Psoas muscle (tissue), 8 donors: Measurements from ENCODE around the gene CBFA2T3. TPM values are rescaled to one million over a fixed set of nuclear protein-coding genes. Genes with fewer than 3 reads are reported as not detected.

ENCODE experiments used
- ATAC-seq, 4 donors: fragments of 200-7000 bp; cut with Tn5 transposase; one replicate each; pipeline ENCODE4 v1.9.1; 2020; ENCODE audit warnings: moderate library complexity in 3 of 4, mild to moderate bottlenecking in 2 of 4
- DNase-seq, 2 donors: peaks; one replicate each; pipeline ENCODE4 v3.0.0-alpha.2; 2020
- H3K27ac ChIP-seq: fragments of 200-600 bp; one replicate; pipeline ENCODE4 v1.8.0; 2022
- H3K27me3 ChIP-seq, 3 donors: fragments of 200-600 bp in 1 of 3; one replicate each; pipeline versions ENCODE4 v1.6.1 to v1.8.0; 2013 to 2022; ENCODE audit warnings: low read length in 2 of 3, mild to moderate bottlenecking in 2 of 3, moderate library complexity in 1 of 3; ENCODE audit not compliant: insufficient read depth in 3 of 3
- H3K36me3 ChIP-seq, 2 donors: fragments of 200-600 bp in 1 of 2; one replicate each; pipeline versions ENCODE4 v1.6.1 to v1.8.0; 2013 to 2022; ENCODE audit warnings: low read depth in 1 of 2, mild to moderate bottlenecking in 1 of 2, moderate library complexity in 1 of 2; ENCODE audit not compliant: insufficient read depth in 1 of 2
- H3K4me1 ChIP-seq: fragments of 200-600 bp; one replicate; pipeline ENCODE4 v1.8.0; 2022
- H3K4me3 ChIP-seq: fragments of 200-600 bp; one replicate; pipeline ENCODE4 v1.8.0; 2022; ENCODE audit warnings: mild to moderate bottlenecking
- H3K9me3 ChIP-seq: fragments of 200-600 bp; one replicate; pipeline ENCODE4 v1.8.0; 2022
- CTCF ChIP-seq: fragments of 200-600 bp; IDR thresholded peaks from one replicate; pipeline ENCODE4 v1.8.0; 2022; ENCODE audit warnings: antibody characterized with exemption
- WGBS, 3 donors: extraction: QIAGEN DNeasy Blood & Tissue Kit; methylation state at CpG; one replicate each; pipeline versions ENCODE4 v1.1.6 to v1.1.7; 2013; 5-methylcytosine and 5-hydroxymethylcytosine counted together
- intact Hi-C, 2 donors: fragments of 100-400 bp; cut with DNase I; formaldehyde crosslinking; loops; one replicate each; pipeline versions ENCODE4 v1.11.0 to v1.14.2; 2022
- polyA plus RNA-seq, 3 donors: library from polyadenylated mRNA; stranded (reverse); fragments of 200-250 nt; gene quantifications; one replicate each; pipeline ENCODE4 v1.2.3, GENCODE V29; 2013
- total RNA-seq, 4 donors: library from RNA; stranded (reverse); fragmentation: NEBNext Ultra II Directional in 2 of 4; extraction: Animal tissue kit (Norgen Biotek cat#: 25700) in 2 of 4; gene quantifications; one replicate each; pipeline versions ENCODE4 v1.2.1 to v1.2.4, GENCODE V29; 2021 to 2023
- donor health status: healthy with polysubstance abuse.
- donor health status: DM: no; HTN: no; CAD: no; lungs with moderate emphysema.
- donor health status: Bipolar disorder and iron deficiency.
- donor health status: healthy.
- donor health status: DM: yes; HTN: yes; CAD: no.
- donor health status: DM: no; HTN: no; CAD: no.
- donor health status: DM: no; HTN: no; CAD: no.
- donor health status: DM: yes; HTN: yes; CAD: no.

Gene CBFA2T3
- total and polyA plus RNA-seq, 7 donors, result 2.6 to 15.0 (median 6.0) TPM

- ATAC-seq, result no peak
- WGBS, 3 donors, result 63 to 79% (median 73%) methylated on average over 18 to 21 of the region's 21 CpGs
Observed at GRCh38 chr16:88904676-88905365, 72.2 kb downstream of the CBFA2T3 start.

GRCh38 chr16:88903267-88903666 lies 73.7 kb downstream of the CBFA2T3 start:
- Histone ChIP-seq H3K4me1 (peaks cover 24% of the 10 kb centered on the region), H3K9me3 (no peaks in the 10 kb centered on the region), H3K36me3 (no peaks in the 10 kb centered on the region), H3K27me3 (no peaks in the 10 kb centered on the region), H3K4me3 (peak overlapping the region; percentile 22), H3K27ac (peak overlapping the region; percentile 81)
- ATAC-seq (peak; percentile 89 to 95 (median 93)), DNase-seq (peak; percentile 60 to 88)
- TF ChIP-seq CTCF, result peak; percentile 6
- WGBS, 3 donors, result 18 to 50% (median 25%) methylated on average over 7 to 14 of the region's 14 CpGs
- intact Hi-C loops, result loop anchor here in 1 of 2 donors (1.0 to 5.0 kb wide), 2 partner anchors 20 to 46 kb away; partner anchors contain the start of genes GALNS and TRAPPC2L

More at GRCh38 chr16:88904676-88905365, 72.2 kb downstream of the CBFA2T3 start:
- peak overlapping the region; percentile 16 for H3K27ac ChIP-seq
- no peak for DNase-seq
- TF ChIP-seq CTCF, result no peak
- peaks cover 24% of the 10 kb centered on the region for H3K4me1 ChIP-seq
- no peak overlapping the region for H3K4me3 ChIP-seq
- intact Hi-C loops, result loop anchor here in 1 of 2 donors (5.0 kb wide), 1 partner anchor 48 kb away; the partner anchor contains the start of genes GALNS and TRAPPC2L
- no peaks in the 10 kb centered on the region for H3K27me3 ChIP-seq
- H3K9me3 ChIP-seq, result no peaks in the 10 kb centered on the region
- no peaks in the 10 kb centered on the region for H3K36me3 ChIP-seq

GRCh38 chr16:88902744-88903143 lies 74.3 kb downstream of the CBFA2T3 start:
- Histone ChIP-seq H3K9me3 (no peaks in the 10 kb centered on the region), H3K4me3 (peak overlapping the region; percentile 22), H3K27ac (peak overlapping the region; percentile 81), H3K27me3 (no peaks in the 10 kb centered on the region), H3K36me3 (no peaks in the 10 kb centered on the region), H3K4me1 (peaks cover 25% of the 10 kb centered on the region)
- DNase-seq, result no peak
- 72 to 81% (median 74%) methylated on average over 16 of the region's 16 CpGs for WGBS, 3 donors
- no peak for TF ChIP-seq CTCF
- peak in 1 of 4 donors; percentile 6 for ATAC-seq
- intact Hi-C loops, result loop anchor here in 1 of 2 donors (1.0 to 5.0 kb wide), 2 partner anchors 19 to 45 kb away; partner anchors contain the start of genes GALNS and TRAPPC2L

GRCh38 chr16:88901718-88902337 lies 75.2 kb downstream of the CBFA2T3 start:
- intact Hi-C loops, result loop anchor here in 1 of 2 donors (5.0 kb wide), 1 partner anchor 45 kb away; the partner anchor contains the start of genes GALNS and TRAPPC2L
- no peak overlapping the region for H3K27ac ChIP-seq
- H3K27me3 ChIP-seq, result no peaks in the 10 kb centered on the region
- no peaks in the 10 kb centered on the region for H3K36me3 ChIP-seq
- H3K9me3 ChIP-seq, result no peaks in the 10 kb centered on the region
- peaks cover 34% of the 10 kb centered on the region for H3K4me1 ChIP-seq
- no peak overlapping the region for H3K4me3 ChIP-seq
- WGBS, 3 donors, result 87 to 92% (median 90%) methylated on average over 26 of the region's 26 CpGs
- DNase-seq (no peak), ATAC-seq (no peak)
- TF ChIP-seq CTCF, result no peak
